H9 (cell line): ENCODE results near the gene CDH22. TPM values are rescaled to one million over a fixed set of nuclear protein-coding genes. Genes with fewer than 3 reads are reported as not detected.

Source experiments
- DNase-seq: peaks from one replicate; pipeline ENCODE4 v3.0.0-alpha.2; 2017
- H2AFZ ChIP-seq: one replicate; pipeline ENCODE4 v1.6.1; 2013; ENCODE audit warnings: mild to moderate bottlenecking, low read length, control low read depth, moderate library complexity
- H2AK5ac ChIP-seq: 2 replicates; pipeline ENCODE4 v1.6.1; 2013; ENCODE audit warnings: low read length, control low read depth, mixed read lengths; ENCODE audit not compliant: insufficient read length
- H2BK120ac ChIP-seq: one replicate; pipeline ENCODE4 v1.6.1; 2013; ENCODE audit warnings: low read depth, mild to moderate bottlenecking, low read length, control low read depth, inconsistent platforms; ENCODE audit not compliant: poor library complexity, severe bottlenecking
- H2BK12ac ChIP-seq: 2 replicates; pipeline ENCODE4 v1.6.1; 2013; ENCODE audit warnings: low read length, control low read depth, mixed read lengths, low read depth; ENCODE audit not compliant: insufficient read length
- H2BK15ac ChIP-seq: 2 replicates; pipeline ENCODE4 v1.6.1; 2013; ENCODE audit warnings: low read depth, low read length, control low read depth
- H2BK20ac ChIP-seq: one replicate; pipeline ENCODE4 v1.6.1; 2013; ENCODE audit warnings: low read depth, mild to moderate bottlenecking, low read length, control low read depth, inconsistent platforms; ENCODE audit not compliant: poor library complexity, severe bottlenecking
- H2BK5ac ChIP-seq: 2 replicates; pipeline ENCODE4 v1.6.1; 2013; ENCODE audit warnings: low read length, control low read depth, mixed read lengths; ENCODE audit not compliant: insufficient read length
- H3K14ac ChIP-seq: 2 replicates; pipeline ENCODE4 v1.6.1; 2013; ENCODE audit warnings: low read length, control low read depth; ENCODE audit not compliant: insufficient read depth
- H3K18ac ChIP-seq: 2 replicates; pipeline ENCODE4 v1.6.1; 2013; ENCODE audit warnings: low read depth, mild to moderate bottlenecking, mixed read lengths, low read length, control low read depth; ENCODE audit not compliant: insufficient read length
- H3K23ac ChIP-seq: 2 replicates; pipeline ENCODE4 v1.6.1; 2013; ENCODE audit warnings: low read length, control low read depth, mixed read lengths, low read depth; ENCODE audit not compliant: insufficient read length
- H3K23me2 ChIP-seq: 2 replicates; pipeline ENCODE4 v1.6.1; 2013; ENCODE audit warnings: low read depth, mild to moderate bottlenecking, mixed read lengths, low read length, control low read depth; ENCODE audit not compliant: insufficient read length, poor library complexity, severe bottlenecking
- H3K27ac ChIP-seq: 2 replicates; pipeline ENCODE4 v1.5.1; 2013; ENCODE audit warnings: low read length, control low read depth, mixed read lengths, low read depth; ENCODE audit not compliant: insufficient read length
- H3K27me3 ChIP-seq: 2 replicates; pipeline ENCODE4 v1.6.1; 2013; ENCODE audit warnings: low read length, control low read depth, inconsistent platforms; ENCODE audit not compliant: insufficient read depth
- H3K4ac ChIP-seq: 2 replicates; pipeline ENCODE4 v1.6.1; 2013; ENCODE audit warnings: low read depth, mild to moderate bottlenecking, control low read depth, inconsistent platforms, low read length, moderate library complexity
- H3K4me1 ChIP-seq: 2 replicates; pipeline ENCODE4 v1.6.1; 2013; ENCODE audit warnings: low read length, control low read depth, inconsistent platforms; ENCODE audit not compliant: insufficient read depth
- H3K4me2 ChIP-seq: 2 replicates; pipeline ENCODE4 v1.6.1; 2013; ENCODE audit warnings: low read length, control low read depth, mixed read lengths; ENCODE audit not compliant: insufficient read length, insufficient read depth
- H3K56ac ChIP-seq: 2 replicates; pipeline ENCODE4 v1.6.1; 2013; ENCODE audit warnings: low read depth, mild to moderate bottlenecking, mixed read lengths, low read length, control low read depth; ENCODE audit not compliant: insufficient read length
- H3K79me1 ChIP-seq: 2 replicates; pipeline ENCODE4 v1.6.1; 2013; ENCODE audit warnings: low read depth, mild to moderate bottlenecking, moderate library complexity, low read length, control low read depth, inconsistent platforms; ENCODE audit not compliant: insufficient read depth, poor library complexity, severe bottlenecking
- H3K79me2 ChIP-seq: 2 replicates; pipeline ENCODE4 v1.6.1; 2013; ENCODE audit warnings: low read length, control low read depth, inconsistent platforms; ENCODE audit not compliant: insufficient read depth
- H3K9ac ChIP-seq: 2 replicates; pipeline ENCODE4 v1.6.1; 2013; ENCODE audit warnings: low read length, control low read depth, mixed read lengths; ENCODE audit not compliant: insufficient read length; ENCODE audit errors: extremely low read depth
- H3K9me3 ChIP-seq: one replicate; pipeline ENCODE4 v1.6.1; 2013; ENCODE audit warnings: low read depth, low read length, inconsistent platforms; ENCODE audit not compliant: control insufficient read depth
- H3T11ph ChIP-seq: one replicate; pipeline ENCODE4 v1.6.1; 2013; ENCODE audit warnings: mild to moderate bottlenecking, low read length, control low read depth, inconsistent platforms
- H4K20me1 ChIP-seq: one replicate; pipeline ENCODE4 v1.6.1; 2013; ENCODE audit not compliant: control insufficient read depth, insufficient read length, insufficient read depth
- H4K5ac ChIP-seq: 2 replicates; pipeline ENCODE4 v1.6.1; 2013; ENCODE audit warnings: low read depth, mild to moderate bottlenecking, mixed read lengths, low read length, control low read depth; ENCODE audit not compliant: insufficient read length
- H4K8ac ChIP-seq: replicated peaks from 2 replicates; pipeline ENCODE4 v1.6.1; 2013; ENCODE audit warnings: low read length, control low read depth, mixed read lengths, low read depth; ENCODE audit not compliant: insufficient read length
- H4K91ac ChIP-seq: 2 replicates; pipeline ENCODE4 v1.6.1; 2013; ENCODE audit warnings: low read depth, mild to moderate bottlenecking, moderate library complexity, mixed read lengths, low read length, control low read depth; ENCODE audit not compliant: insufficient read length
- H3K27ac Mint-ChIP-seq, 3 experiments: 2 replicates in 2 of 3; 3 replicates in 1 of 3; pipeline ENCODE4 v1.8.0; 2020 to 2021; ENCODE audit warnings: mixed read lengths in 3 of 3, mild to moderate bottlenecking in 1 of 3, moderate library complexity in 1 of 3
- H3K27me3 Mint-ChIP-seq: 2 replicates; pipeline ENCODE4 v1.8.0; 2021; ENCODE audit warnings: low read depth, mild to moderate bottlenecking, moderate library complexity, mixed read lengths
- H3K36me3 Mint-ChIP-seq, 3 experiments: 2 replicates in 2 of 3; 3 replicates in 1 of 3; pipeline ENCODE4 v1.8.0; 2020 to 2021; ENCODE audit warnings: low read depth in 3 of 3, mixed read lengths in 3 of 3; ENCODE audit not compliant: insufficient read depth in 1 of 3
- H3K4me1 Mint-ChIP-seq, 2 experiments: 2 replicates each; pipeline ENCODE4 v1.8.0; 2020; ENCODE audit warnings: mixed read lengths in 2 of 2
- H3K4me3 Mint-ChIP-seq, 2 experiments: 2 replicates in 1 of 2; 3 replicates in 1 of 2; pipeline ENCODE4 v1.8.0; 2020 to 2021; ENCODE audit warnings: mild to moderate bottlenecking in 2 of 2, mixed read lengths in 2 of 2, moderate library complexity in 1 of 2
- H3K9me3 Mint-ChIP-seq, 2 experiments: 2 replicates in 1 of 2; 3 replicates in 1 of 2; pipeline ENCODE4 v1.8.0; 2020; ENCODE audit warnings: mild to moderate bottlenecking in 2 of 2, mixed read lengths in 2 of 2, moderate library complexity in 1 of 2
- CTCF ChIP-seq: fragments of 200-600 bp; sonication (generic); conservative IDR thresholded peaks from 3 replicates; pipeline ENCODE4 v1.8.0; 2021; ENCODE audit warnings: antibody characterized with exemption, mild to moderate bottlenecking
- WGBS: extraction: QIAGEN DNeasy Blood & Tissue Kit; methylation state at CpG from one replicate; pipeline ENCODE4 v1.1.7; 2013; ENCODE audit warnings: missing lambda C conversion rate, low lambda C conversion rate, mixed read lengths; ENCODE audit not compliant: insufficient read length; ENCODE audit errors: extremely low coverage; 5-methylcytosine and 5-hydroxymethylcytosine counted together
- total RNA-seq: library from RNA; stranded (reverse); gene quantifications from 2 replicates; pipeline ENCODE4 v1.2.1, GENCODE V29; 2021

CDH22 gene
- total RNA-seq, 1 experiment from 2014 or later, result not detected

DNA sequence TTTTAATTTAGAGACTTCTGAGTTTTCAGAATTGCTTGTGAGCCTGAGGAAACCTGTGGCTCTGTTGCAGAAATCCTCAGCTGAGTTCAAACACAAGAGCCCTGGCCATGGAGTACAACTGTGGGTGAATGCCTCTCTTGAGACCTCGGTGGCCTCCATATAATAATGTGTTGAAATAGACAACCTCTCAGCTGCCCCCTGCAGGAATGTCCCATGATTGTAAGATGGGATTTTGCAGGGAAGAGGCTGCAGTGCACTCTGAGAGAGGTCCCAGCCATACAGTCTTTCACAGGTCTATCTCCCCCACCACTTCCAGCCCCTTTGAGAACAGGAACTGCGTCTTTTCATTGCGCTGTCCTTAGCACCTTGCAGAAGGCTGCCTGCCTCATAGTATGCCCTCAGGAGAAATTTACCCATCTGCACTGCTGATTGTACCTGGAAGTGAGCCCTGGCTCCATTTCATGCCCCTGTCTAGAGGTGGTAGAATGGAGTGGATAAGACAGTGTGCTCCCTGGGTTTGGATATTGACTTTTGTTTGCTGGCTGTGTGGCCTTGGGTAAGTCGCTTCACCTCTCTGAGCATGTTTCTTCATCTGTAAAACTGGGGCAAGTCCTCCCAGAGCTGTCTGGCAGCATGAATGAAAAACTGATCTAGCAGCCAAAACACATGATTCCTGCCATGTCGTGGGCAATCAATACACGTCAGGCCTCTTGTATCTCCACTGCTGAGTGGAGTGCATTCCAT, 16.8 kb upstream of the CDH22 start:
- Mint-ChIP-seq H3K9me3 (no peaks in the 10 kb centered on the region; a peak in 1 of 5 replicates), H3K4me3 (no peak overlapping the region), H3K27ac (0 out of 7 replicates have a peak overlapping the region, but pooled peaks of 1 of the 3 experiments have one; percentile 27), H3K27me3 (peaks cover 24% of the 10 kb centered on the region), H3K4me1 (peaks cover 2 to 22% of the 10 kb centered on the region in 2 experiments), H3K36me3 (no peaks in the 10 kb centered on the region)
- Histone ChIP-seq H2BK15ac (no peak overlapping the region), H2BK20ac (no peak overlapping the region), H2AK5ac (no peak overlapping the region), H3K4ac (no peak overlapping the region), H3K4me2 (no peak overlapping the region), H3K79me2 (no peaks in the 10 kb centered on the region), H4K91ac (no peak overlapping the region), H3K9ac (no peak overlapping the region), H2BK120ac (no peak overlapping the region), H3K56ac (no peak overlapping the region), H3K23me2 (no peaks in the 10 kb centered on the region), H4K20me1 (no peaks in the 10 kb centered on the region), H3K4me1 (no peaks in the 10 kb centered on the region), H3K14ac (no peak overlapping the region), H2BK12ac (no peak overlapping the region), H2AFZ (no peak overlapping the region), H3K27me3 (no peaks in the 10 kb centered on the region; the same call in 1 of the 2 replicates), H3K27ac (no peak overlapping the region), H3K23ac (no peak overlapping the region), H3K18ac (no peak overlapping the region), H3K79me1 (no peaks in the 10 kb centered on the region), H4K5ac (no peak overlapping the region), H3T11ph (no peak overlapping the region), H3K9me3 (no peaks in the 10 kb centered on the region), H2BK5ac (no peak overlapping the region), H4K8ac (no peak overlapping the region)
- WGBS, result no CpG with 5 or more reads among the region's 6 CpGs
- peak; percentile 63 for TF ChIP-seq CTCF
- peak; percentile 56 for DNase-seq
